Measurements from ENCODE around the gene UHRF2. TPM values are rescaled to one million over a fixed set of nuclear protein-coding genes. Genes with fewer than 3 reads are reported as not detected.

Gene UHRF2
- total RNA-seq, 1 experiment from 2014 or later, result 45.2 TPM

DNA sequence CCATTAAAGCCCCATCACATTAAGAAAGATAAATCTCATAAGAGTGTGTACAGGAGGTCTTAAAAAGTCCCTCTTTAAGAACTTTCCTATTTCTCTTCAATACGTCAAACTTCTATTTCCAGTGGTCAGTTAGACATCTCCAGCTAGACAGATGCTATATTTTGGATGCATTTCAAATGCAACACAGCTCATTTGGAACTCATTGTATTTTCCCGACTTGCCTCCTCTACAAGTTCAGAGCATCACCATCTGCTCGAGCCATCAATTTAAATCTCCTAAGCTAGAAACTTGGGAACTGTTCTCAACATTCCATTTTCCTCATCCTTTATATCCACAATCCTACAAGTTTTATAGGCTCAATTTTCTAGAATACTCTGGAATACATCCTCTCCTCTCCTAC, 3.2 kb upstream of the UHRF2 start:
- no peak overlapping the region for H3K4ac ChIP-seq (ENCODE audit: low read depth, low read length)
- peaks cover 7% of the 10 kb centered on the region; the same call in 1 of the 2 replicates for H3K79me2 ChIP-seq (ENCODE audit: insufficient read depth, low read length)
- no peaks in the 10 kb centered on the region; the same call in 1 of the 2 replicates for H3K27me3 ChIP-seq (ENCODE audit: insufficient read depth, low read length)
- no peak overlapping the region for H2BK120ac ChIP-seq (ENCODE audit: low read depth, low read length, poor library complexity, severe bottlenecking)
- H3K14ac ChIP-seq (ENCODE audit: insufficient read depth, low read length), result no peak overlapping the region
- peaks cover 14% of the 10 kb centered on the region for H3K23me2 ChIP-seq (ENCODE audit: insufficient read length, low read depth, low read length, poor library complexity, severe bottlenecking)
- H3K9ac ChIP-seq (ENCODE audit: extremely low read depth, insufficient read length, low read length), result no peak overlapping the region
- H2BK12ac ChIP-seq (ENCODE audit: insufficient read length, low read depth, low read length), result no peak overlapping the region
- no peak overlapping the region for H3K18ac ChIP-seq (ENCODE audit: insufficient read length, low read depth, low read length)
- H4K20me1 ChIP-seq (ENCODE audit: control insufficient read depth, insufficient read depth, insufficient read length), result no peaks in the 10 kb centered on the region
- no peak overlapping the region for H2BK5ac ChIP-seq (ENCODE audit: insufficient read length, low read length)
- no peak for TF ChIP-seq CTCF (conservative IDR thresholded peaks at IDR 0.05)
- WGBS (ENCODE audit: extremely low coverage, insufficient read length, low lambda C conversion rate), result no CpG with 5 or more reads among the region's 3 CpGs
- Mint-ChIP-seq H3K9me3 (no peaks in the 10 kb centered on the region), H3K4me1 (peaks cover 7 to 9% of the 10 kb centered on the region in 2 experiments), H3K4me3 (no peak overlapping the region), H3K27ac (no peak overlapping the region), H3K27me3 (ENCODE audit: low read depth) (peaks cover 27% of the 10 kb centered on the region), H3K36me3 (ENCODE audit: insufficient read depth in 1 of 3, low read depth in 3 of 3) (peaks cover 0 to 3% (median 2%) of the 10 kb centered on the region in 3 experiments; a peak in 3 of 7 replicates)
- no peak overlapping the region for H4K5ac ChIP-seq (ENCODE audit: insufficient read length, low read depth, low read length)
- H3K9me3 ChIP-seq (ENCODE audit: control insufficient read depth, low read depth, low read length), result no peaks in the 10 kb centered on the region
- H2BK15ac ChIP-seq (ENCODE audit: low read depth, low read length), result no peak overlapping the region
- H3K79me1 ChIP-seq (ENCODE audit: insufficient read depth, low read depth, low read length, poor library complexity, severe bottlenecking), result no peaks in the 10 kb centered on the region
- H2AK5ac ChIP-seq (ENCODE audit: insufficient read length, low read length), result no peak overlapping the region
- H3K56ac ChIP-seq (ENCODE audit: insufficient read length, low read depth, low read length), result no peak overlapping the region
- H2BK20ac ChIP-seq (ENCODE audit: low read depth, low read length, poor library complexity, severe bottlenecking), result no peak overlapping the region
- DNase-seq, result no peak
- no peak overlapping the region for H3K4me2 ChIP-seq (ENCODE audit: insufficient read depth, insufficient read length, low read length)
- H3K23ac ChIP-seq (ENCODE audit: insufficient read length, low read depth, low read length), result no peak overlapping the region
- no peak overlapping the region for H3K27ac ChIP-seq (ENCODE audit: insufficient read length, low read depth, low read length)
- no peak overlapping the region for H3T11ph ChIP-seq (ENCODE audit: low read length)
- H3K4me1 ChIP-seq (ENCODE audit: insufficient read depth, low read length), result no peaks in the 10 kb centered on the region
- no peak overlapping the region for H4K8ac ChIP-seq (replicated peaks; ENCODE audit: insufficient read length, low read depth, low read length)
- H4K91ac ChIP-seq (ENCODE audit: insufficient read length, low read depth, low read length), result no peak overlapping the region
- no peak overlapping the region for H2AFZ ChIP-seq (ENCODE audit: low read length)
